ENCODE data around the gene RUNDC3A. TPM values are rescaled to one million over a fixed set of nuclear protein-coding genes. Genes with fewer than 3 reads are reported as not detected.

The RUNDC3A gene
- total and polyA plus RNA-seq, 2 of the 13 experiments (the other 11 are each of a cell fraction or from before 2014, with no cell fraction given), result 0.25 TPM; not detected in 1

- BruUV-seq (replicated peaks), result no TSS peak
- CTCF ChIA-PET (ENCODE audit: low intra/inter-chr PET ratio, low total read pairs), result no interaction called here
- Histone ChIP-seq H3K27me3 (ENCODE audit: control insufficient read depth in 1 of 2, insufficient read depth in 2 of 2, low read length in 2 of 2) (peaks cover 0 to 24% of the 10 kb centered on the region in 2 experiments; a peak in 3 of 5 replicates), H3K36me3 (replicated peaks in 1 of 2; ENCODE audit: control insufficient read depth in 1 of 2, insufficient read depth in 2 of 2, low read length in 2 of 2) (no peaks in the 10 kb centered on the region), H3K4me3 (replicated peaks in 1 of 3; ENCODE audit: insufficient read depth in 1 of 3, low read depth in 2 of 3, low read length in 3 of 3) (no peak overlapping the region), H3K4me2 (ENCODE audit: low read depth, low read length) (no peak overlapping the region), H3K9me3 (ENCODE audit: low read length) (no peaks in the 10 kb centered on the region), H3K79me2 (ENCODE audit: insufficient read depth, low read length) (no peaks in the 10 kb centered on the region), H3K27ac (ENCODE audit: extremely low read length, insufficient read depth, low read length) (no peak overlapping the region), H3K4me1 (ENCODE audit: insufficient read depth, low read length) (no peaks in the 10 kb centered on the region), H4K20me1 (ENCODE audit: insufficient read depth, low read length) (no peaks in the 10 kb centered on the region), H2AFZ (ENCODE audit: low read length) (no peak overlapping the region), H3K9ac (ENCODE audit: insufficient read depth, low read depth, low read length) (no peak overlapping the region)
- in situ Hi-C loops (cut with HindIII; ENCODE audit: extremely low pct_ligation_motif_present, low pct_unique_long_range_greater_than_20kb) (no loop called here), intact Hi-C loops (cut with micrococcal nuclease; ENCODE audit: unreplicated experiment) (no loop called here)
- POLR2A ChIA-PET, result interaction anchor here (2.2 kb wide), 1 partner anchor 14 kb away, joined by 5 read pairs; no protein-coding TSS in a partner anchor
- TF ChIP-seq ZNF7 (CRISPR knock-in tag; IDR thresholded peaks at IDR 0.05) (no peak), HES4 (CRISPR knock-in tag; IDR thresholded peaks at IDR 0.05; ENCODE audit: borderline replicate concordance) (no peak), ZNF512 (CRISPR knock-in tag; IDR thresholded peaks at IDR 0.05) (no peak), ZNF878 (CRISPR knock-in tag; IDR thresholded peaks at IDR 0.05) (no peak), SNRNP70 (IDR thresholded peaks at IDR 0.05; ENCODE audit: low read depth, low read length) (no peak), DMTF1 (CRISPR knock-in tag; IDR thresholded peaks at IDR 0.05) (no peak), ZNF232 (CRISPR knock-in tag; IDR thresholded peaks at IDR 0.05; ENCODE audit: borderline replicate concordance) (no peak)
- WGBS (ENCODE audit: low lambda C conversion rate), result 25% methylated on average over 9 of the region's 9 CpGs
- FAIRE-seq, result no peak
- no peak for DNase-seq (ENCODE audit: low spot score)
- ATAC-seq, result no peak
These were observed 14.7 kb upstream of the RUNDC3A start for GRCh38 chr17:44293509-44294226.
